Skeletal muscle cell (primary cell): ENCODE measurements around the gene SELENOV.

Experiments used
- DNase-seq: peaks from one replicate; pipeline ENCODE4 v3.0.0-alpha.2; 2010; ENCODE audit warnings: low read depth
- H3K4me3 ChIP-seq: 2 replicates; pipeline ENCODE4 v1.5.1; 2011; ENCODE audit warnings: low read depth, mild to moderate bottlenecking, control low read depth, low read length, moderate library complexity

The SELENOV gene

DNA sequence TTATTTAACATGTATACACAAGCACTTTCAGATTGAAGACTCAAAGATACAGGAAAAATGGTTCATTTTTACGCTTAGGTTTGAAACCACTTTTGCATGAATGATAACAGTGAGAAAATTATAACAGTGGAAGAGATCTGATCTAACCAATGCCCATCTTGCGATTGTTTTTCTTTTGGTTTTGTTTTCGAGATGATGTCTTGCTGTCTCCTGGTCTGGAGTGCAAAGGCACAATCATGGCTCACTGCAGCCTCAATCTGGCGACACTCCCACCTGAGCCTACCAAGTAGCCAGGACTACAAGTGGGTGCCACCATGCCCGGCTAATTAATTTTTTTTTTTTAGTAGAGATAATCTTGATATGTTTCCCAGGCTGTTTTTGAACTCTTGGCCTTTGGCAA is 35.3 kb downstream of the SELENOV start:
- H3K4me3 ChIP-seq = no peak overlapping the region
- no peak for DNase-seq

DNA sequence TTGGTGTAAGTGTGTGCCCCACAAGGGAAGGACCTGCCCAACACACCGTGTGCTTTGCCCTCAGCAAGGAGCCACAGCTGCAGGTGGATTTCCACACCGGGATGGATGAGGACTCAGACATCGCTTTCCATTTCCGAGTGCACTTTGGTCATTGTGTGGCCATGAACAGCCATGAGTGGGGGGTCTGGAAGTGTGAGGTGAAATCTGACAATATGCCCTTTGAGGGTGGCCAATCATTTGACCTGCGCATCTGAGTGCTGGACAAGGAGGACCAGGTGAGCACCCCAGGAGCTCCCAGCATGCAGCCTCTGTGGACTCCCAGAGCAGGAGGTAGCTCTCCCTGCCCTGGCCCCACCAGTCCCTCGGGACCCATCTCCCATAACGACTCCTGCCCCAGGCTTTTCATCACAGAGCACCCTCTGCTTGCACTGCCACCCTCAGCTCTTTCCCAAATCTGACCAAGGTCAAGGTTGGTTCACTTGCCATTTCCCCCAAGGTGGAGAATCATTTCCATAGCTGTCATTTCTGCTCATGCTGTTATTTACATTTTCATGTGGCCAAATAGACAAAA is 38.2 kb downstream of the SELENOV start:
- H3K4me3 ChIP-seq = no peak overlapping the region
- DNase-seq = no peak

GRCh38 chr19:39554701-39555311 is 39.9 kb downstream of the SELENOV start:
- no peak overlapping the region for H3K4me3 ChIP-seq
- no peak for DNase-seq

- no peak overlapping the region for H3K4me3 ChIP-seq
- no peak for DNase-seq
These were observed 40.9 kb downstream of the SELENOV start for GRCh38 chr19:39555883-39556282.

GRCh38 chr19:39557811-39558623 is 43.1 kb downstream of the SELENOV start:
- DNase-seq = no peak
- no peak overlapping the region for H3K4me3 ChIP-seq

- no peak overlapping the region for H3K4me3 ChIP-seq
- no peak for DNase-seq
These were observed 43.7 kb downstream of the SELENOV start for GRCh38 chr19:39558624-39559117.

DNA sequence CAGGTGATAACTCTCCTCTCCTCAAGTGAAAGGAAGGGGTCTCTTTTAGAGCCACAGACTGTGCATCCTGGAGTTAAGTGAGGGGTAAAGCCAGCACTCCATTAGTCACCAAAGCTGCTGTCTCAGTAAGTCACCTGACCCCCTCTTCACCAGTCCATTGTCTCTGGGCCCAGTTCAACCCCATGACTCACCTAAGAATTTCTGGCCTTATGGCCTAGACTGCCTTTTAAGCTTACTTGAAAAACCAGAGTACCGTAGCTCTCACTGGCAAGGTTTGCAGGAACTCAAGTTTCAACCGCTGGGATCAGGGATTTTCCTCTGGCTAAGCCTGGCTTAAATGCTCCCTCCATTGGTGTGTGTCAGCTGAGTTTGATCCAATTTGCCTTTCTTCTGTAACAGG is 48.5 kb downstream of the SELENOV start:
- DNase-seq = no peak
- H3K4me3 ChIP-seq = no peak overlapping the region

DNA sequence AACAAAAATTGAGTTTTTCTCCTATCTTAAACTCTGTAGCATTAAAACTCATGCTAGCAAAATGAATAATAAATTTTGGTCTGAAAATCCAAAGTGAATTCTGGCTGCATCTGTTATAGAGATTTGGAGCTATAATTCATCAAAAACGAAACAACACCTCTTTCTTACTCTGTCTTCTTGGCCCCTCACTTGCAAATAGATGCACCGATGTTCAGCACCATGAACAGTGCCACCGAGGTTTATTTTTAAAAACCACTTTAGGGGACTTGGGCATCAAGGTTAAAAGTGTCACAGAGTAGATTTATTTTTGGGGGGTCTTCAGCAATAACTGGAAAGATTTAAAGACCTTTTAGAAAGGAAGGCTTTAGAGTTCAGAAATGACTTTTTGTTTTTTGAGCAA is 51.1 kb downstream of the SELENOV start:
- no peak for DNase-seq

GRCh38 chr19:39568604-39569003 is 53.7 kb downstream of the SELENOV start:
- no peak overlapping the region for H3K4me3 ChIP-seq
- DNase-seq = no peak

More for the DNA sequence above, 51.1 kb downstream of the SELENOV start:
- no peak overlapping the region for H3K4me3 ChIP-seq
